ENCODE data around the gene ITGB4. TPM values are rescaled to one million over a fixed set of nuclear protein-coding genes. Genes with fewer than 3 reads are reported as not detected.

ITGB4 gene
- total RNA-seq, 1 donor from 2014 or later = 48.2 TPM

GRCh38 chr17:75697651-75698291 is 23.5 kb upstream of the ITGB4 start:
- DNase-seq = peak; percentile 93

- no peak for DNase-seq
Measured at GRCh38 chr17:75698659-75699058, 22.6 kb upstream of the ITGB4 start.

GRCh38 chr17:75701288-75701687 is 20.0 kb upstream of the ITGB4 start:
- no peak for DNase-seq

GRCh38 chr17:75703191-75703590 is 18.1 kb upstream of the ITGB4 start:
- no peak for DNase-seq

- DNase-seq = no peak
Measured at GRCh38 chr17:75703591-75703990, 17.7 kb upstream of the ITGB4 start.

- DNase-seq = no peak
Measured at GRCh38 chr17:75704963-75705875, 16.0 kb upstream of the ITGB4 start.

- DNase-seq = no peak
Measured at GRCh38 chr17:75706042-75706728, 15.1 kb upstream of the ITGB4 start.

- no peak for DNase-seq
Measured at GRCh38 chr17:75707079-75707571, 14.1 kb upstream of the ITGB4 start.

- DNase-seq = no peak
Measured at GRCh38 chr17:75712446-75712845, 8.8 kb upstream of the ITGB4 start.

- DNase-seq = no peak
Measured at GRCh38 chr17:75719732-75720131, 1.5 kb upstream of the ITGB4 start.

- no peak for DNase-seq
Measured at GRCh38 chr17:75721463-75722011, 278 bp downstream of the ITGB4 start.

- DNase-seq = no peak
Measured at GRCh38 chr17:75722076-75722475, 817 bp downstream of the ITGB4 start.

- DNase-seq = no peak
Measured at GRCh38 chr17:75722542-75723095, 1.4 kb downstream of the ITGB4 start.

GRCh38 chr17:75723171-75723930 is 2.1 kb downstream of the ITGB4 start:
- DNase-seq = peak; percentile 28

- no peak for DNase-seq
Measured at GRCh38 chr17:75724016-75725003, 3.1 kb downstream of the ITGB4 start.

GRCh38 chr17:75725504-75725903 is 4.2 kb downstream of the ITGB4 start:
- no peak for DNase-seq

- DNase-seq = no peak
Measured at GRCh38 chr17:75727391-75727790, 6.1 kb downstream of the ITGB4 start.

- DNase-seq = no peak
Measured at GRCh38 chr17:75729351-75729750, 8.1 kb downstream of the ITGB4 start.

GRCh38 chr17:75730065-75730464 is 8.8 kb downstream of the ITGB4 start:
- DNase-seq = no peak

GRCh38 chr17:75731086-75731715 is 9.9 kb downstream of the ITGB4 start:
- DNase-seq = no peak

Data from tongue (tissue), 2 donors.